NCI-H82 treated with DMSO at 0.1 percent for 48 hours (cell line): ENCODE results near the gene GRIK1.

Experiments used
- DNase-seq: peaks from one replicate; lab custom pipeline; 2025; ENCODE audit not compliant: unreplicated experiment; lab: John Stamatoyannopoulos, UW

Gene GRIK1

GRCh38 chr21:29675451-29675850 is 264.3 kb downstream of the GRIK1 start:
- DNase-seq, result no peak

GRCh38 chr21:29674343-29674742 is 265.5 kb downstream of the GRIK1 start:
- DNase-seq, result no peak

DNA sequence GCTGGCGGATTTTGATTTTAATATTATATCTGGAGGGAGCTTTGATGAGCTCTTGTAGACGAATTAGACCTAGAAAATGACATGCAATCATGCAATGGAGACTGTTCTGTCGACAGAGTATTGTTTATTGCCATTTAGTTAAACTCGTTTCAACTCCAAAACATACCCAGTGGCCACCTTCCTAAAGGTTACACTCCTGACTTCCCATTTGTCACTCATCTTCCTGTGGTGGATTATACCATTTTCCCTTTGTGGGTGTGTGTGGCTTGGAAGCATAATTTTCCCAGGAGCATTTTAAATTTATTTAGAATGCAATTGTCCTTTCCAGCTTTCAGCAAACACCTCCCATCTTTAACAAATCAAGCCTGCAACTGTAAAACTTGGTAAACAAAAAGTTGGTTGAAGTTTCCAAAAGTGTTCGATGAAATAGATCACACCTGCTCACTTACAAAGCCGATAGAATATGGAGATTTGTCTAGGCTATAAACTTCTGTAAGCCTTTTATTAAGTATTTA is 266.6 kb downstream of the GRIK1 start:
- DNase-seq, result no peak

GRCh38 chr21:29671728-29672127 is 268.1 kb downstream of the GRIK1 start:
- DNase-seq, result no peak

- DNase-seq, result no peak
Observed at GRCh38 chr21:29670228-29670627, 269.6 kb downstream of the GRIK1 start.

GRCh38 chr21:29669416-29669815 is 270.4 kb downstream of the GRIK1 start:
- DNase-seq, result no peak

DNA sequence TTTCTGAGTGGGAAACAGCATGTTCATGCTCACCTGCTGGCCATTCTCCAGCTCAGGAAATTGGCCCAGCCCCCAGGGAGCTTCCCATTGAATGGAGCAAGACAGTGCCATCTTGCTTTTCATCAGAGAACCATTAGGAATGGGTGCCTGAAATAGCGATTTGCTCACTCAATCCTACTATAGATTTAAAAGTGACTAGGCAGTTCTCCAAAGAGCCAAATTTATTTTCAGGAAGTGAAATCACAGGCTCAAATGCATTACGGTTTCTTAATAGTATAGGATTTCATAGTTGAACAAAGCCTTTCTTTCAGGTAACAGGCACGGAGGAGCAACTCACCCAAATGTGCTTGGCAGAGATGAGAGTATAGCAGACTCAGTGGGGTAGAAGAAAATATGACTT is 272.1 kb downstream of the GRIK1 start:
- DNase-seq, result no peak

DNA sequence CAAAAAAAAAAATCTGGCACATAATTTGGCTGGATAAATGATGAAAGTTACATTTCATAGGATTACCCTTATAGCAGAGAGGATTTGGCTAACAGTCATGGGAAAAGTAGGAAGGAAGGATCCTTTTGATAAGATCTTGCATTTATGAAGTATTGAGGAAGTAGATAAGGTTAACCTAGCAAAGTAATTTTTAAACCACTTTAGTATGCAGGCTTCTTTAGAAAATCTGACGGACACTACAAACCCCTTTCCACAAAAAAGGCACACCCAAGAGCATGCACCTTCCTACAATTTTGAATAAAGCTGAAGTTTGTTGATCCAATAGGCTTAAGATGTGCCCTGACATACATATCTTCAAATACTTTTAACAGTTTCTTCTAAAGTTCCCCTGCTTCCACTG is 275.2 kb downstream of the GRIK1 start:
- DNase-seq, result no peak

GRCh38 chr21:29661672-29662442 is 277.9 kb downstream of the GRIK1 start:
- DNase-seq, result peak; percentile 60

DNA sequence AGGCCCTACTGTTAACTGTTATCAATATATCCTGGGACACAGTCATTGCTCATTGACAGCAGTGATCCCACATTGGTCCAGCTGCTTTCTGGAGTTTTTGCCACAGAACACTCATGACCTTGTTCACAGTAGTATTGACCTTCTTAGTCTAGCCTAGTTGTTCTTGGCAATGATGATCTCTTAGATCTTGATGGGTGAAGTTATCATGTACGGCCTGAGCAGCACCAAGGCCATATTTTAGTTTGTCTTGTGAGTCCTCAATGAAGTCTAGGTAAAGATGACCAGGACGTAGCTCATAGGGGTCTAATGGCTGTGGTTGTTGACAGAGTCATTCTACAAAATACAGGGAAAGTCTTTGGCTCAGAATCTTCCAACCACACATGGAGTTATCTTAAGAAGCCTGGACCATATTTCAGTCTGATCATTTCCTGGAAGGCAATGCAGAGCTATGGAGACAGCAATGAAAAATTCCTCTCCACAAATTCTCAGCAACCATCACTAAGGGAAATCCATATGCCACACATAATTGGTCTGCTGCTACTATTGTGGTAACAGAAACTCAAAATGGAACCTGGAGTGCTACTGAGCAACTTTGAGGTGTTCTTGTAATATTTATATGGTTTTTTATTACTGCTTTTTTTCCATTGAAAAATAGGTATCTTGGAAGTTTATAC is 279.6 kb downstream of the GRIK1 start:
- no peak for DNase-seq

DNA sequence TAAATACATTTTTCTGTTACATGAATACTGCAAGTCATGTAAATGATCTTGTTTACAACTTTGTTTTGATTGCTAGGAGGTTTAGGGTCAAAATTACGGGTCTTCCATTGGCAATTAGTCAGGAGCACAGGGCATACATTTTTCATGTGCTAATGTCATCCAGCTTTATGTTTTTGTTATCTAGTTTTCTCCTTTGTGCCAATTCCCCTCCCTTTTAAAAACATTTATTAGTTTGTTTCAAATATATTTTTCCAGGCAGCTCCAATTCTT is 280.9 kb downstream of the GRIK1 start:
- DNase-seq, result no peak

- peak; percentile 80 for DNase-seq
Observed at GRCh38 chr21:29658177-29658933, 281.4 kb downstream of the GRIK1 start.

GRCh38 chr21:29657240-29657989 is 282.4 kb downstream of the GRIK1 start:
- no peak for DNase-seq

- DNase-seq, result no peak
Observed at GRCh38 chr21:29656504-29657239, 283.1 kb downstream of the GRIK1 start.

DNA sequence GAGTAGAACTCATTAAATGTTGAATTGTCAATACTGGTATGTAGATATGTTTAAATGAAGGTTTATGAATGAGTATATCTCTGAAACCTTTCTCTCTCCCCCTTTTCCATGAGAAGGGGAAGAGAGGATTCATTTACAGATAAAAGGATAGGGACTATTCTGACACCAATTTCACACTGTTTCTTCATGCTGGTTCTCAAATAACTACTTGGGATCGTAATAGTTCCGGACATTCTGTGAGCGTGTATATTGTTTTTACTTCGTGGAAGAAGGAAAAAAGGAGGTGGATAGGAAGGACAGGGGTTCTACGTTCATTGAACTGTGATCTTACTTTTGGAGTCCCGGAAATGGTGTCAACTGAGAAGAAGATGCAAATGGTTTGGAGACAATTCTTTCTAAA is 284.2 kb downstream of the GRIK1 start:
- DNase-seq, result no peak

DNA sequence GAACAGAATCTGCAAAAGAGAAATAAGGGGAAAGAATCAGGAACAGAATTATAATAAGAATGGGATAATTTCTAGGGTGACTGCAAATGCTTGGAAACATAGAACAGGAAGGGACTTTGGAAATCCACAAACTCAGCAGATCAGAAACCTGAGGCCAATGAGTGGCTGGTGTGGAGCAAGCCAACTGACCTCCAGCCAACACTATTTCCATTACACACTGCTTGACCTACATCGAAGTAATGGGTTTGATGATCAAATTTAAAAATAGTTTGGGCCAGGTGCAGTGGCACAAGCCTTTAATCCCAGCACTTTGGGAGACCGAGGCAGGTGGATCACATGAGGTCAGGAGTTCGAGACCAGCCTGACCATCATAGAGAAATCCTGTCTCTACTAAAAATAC is 284.9 kb downstream of the GRIK1 start:
- no peak for DNase-seq

- DNase-seq, result no peak
Observed at GRCh38 chr21:29654203-29654602, 285.6 kb downstream of the GRIK1 start.

DNA sequence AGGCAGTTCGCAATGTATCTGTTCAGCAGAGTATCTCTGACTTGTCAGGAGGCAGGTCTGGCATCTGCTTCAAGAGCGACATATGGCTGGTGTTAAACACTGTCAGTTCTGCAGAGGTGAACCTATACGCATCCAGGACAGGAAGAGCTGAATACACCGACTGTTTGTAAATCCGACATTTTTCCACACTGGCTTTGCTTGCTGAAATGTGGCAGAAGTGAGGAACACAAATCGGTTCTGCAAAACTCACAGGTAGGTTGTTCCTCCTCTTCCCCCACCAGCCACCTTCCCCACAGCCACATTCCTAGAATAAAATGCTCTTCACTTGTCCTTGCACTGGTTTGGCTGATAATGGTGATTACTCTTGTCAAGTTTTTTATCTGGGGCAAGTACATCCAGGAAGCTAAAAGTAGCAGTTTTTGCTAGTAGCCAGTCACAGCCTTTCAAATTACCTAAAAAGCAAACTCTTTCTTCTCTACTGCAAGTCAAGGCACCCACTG is 289.2 kb downstream of the GRIK1 start:
- peak; percentile 46 for DNase-seq

- DNase-seq, result peak; percentile 69
Observed at GRCh38 chr21:29649406-29649814, 290.4 kb downstream of the GRIK1 start.

DNA sequence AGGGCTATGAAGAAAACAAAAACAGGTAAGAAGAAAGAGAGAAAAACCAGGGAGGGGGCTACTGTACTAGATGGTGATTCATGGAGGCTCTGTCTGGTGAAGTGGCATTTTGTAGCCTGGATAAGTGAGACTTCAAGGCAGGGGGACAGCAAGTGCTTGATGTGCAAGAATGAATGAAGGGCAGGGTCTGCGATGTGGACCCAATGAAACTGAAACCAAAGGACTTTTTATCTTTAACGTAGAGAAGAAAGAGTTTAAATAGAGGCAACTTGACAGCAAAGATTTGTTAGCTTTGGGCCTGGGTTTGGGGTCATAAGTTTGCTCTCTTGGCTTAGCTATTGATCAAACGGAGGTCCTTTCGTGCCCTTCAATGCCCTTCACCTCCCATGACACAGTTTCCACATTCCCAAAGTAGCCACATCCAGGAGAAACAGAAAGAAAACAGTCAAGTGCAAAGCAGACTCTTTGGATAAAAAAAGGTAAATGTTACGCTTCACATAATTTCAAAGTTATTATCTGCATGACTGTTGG is 291.0 kb downstream of the GRIK1 start:
- no peak for DNase-seq
